ENCODE results near the gene ALDH18A1.

ALDH18A1 gene

GRCh38 chr10:95559471-95559870 is 97.0 kb downstream of the ALDH18A1 start:
- DNase-seq (ENCODE audit: low spot score): no peak
- POLR2A ChIA-PET (ENCODE audit: low non-redundant PET): no interaction called here
- CTCF ChIA-PET: interaction anchor here (1.5 kb wide), 1 partner anchor 129 kb away, joined by 7 read pairs; no protein-coding TSS in a partner anchor

GRCh38 chr10:95558593-95559320 is 97.8 kb downstream of the ALDH18A1 start:
- POLR2A ChIA-PET (ENCODE audit: low non-redundant PET): no interaction called here
- no peak for DNase-seq (ENCODE audit: low spot score)
- CTCF ChIA-PET: interaction anchor here (0.5 to 1.5 kb wide), 4 partner anchors 21 to 198 kb away, joined by 3 to 7 read pairs (median 3); no protein-coding TSS in a partner anchor
- no peak overlapping the region for H3K27ac ChIP-seq
- TF ChIP-seq CTCF (conservative IDR thresholded peaks at IDR 0.05; ENCODE audit: low read depth): no peak

More at GRCh38 chr10:95559471-95559870, 97.0 kb downstream of the ALDH18A1 start:
- H3K27ac ChIP-seq: no peak overlapping the region
- TF ChIP-seq CTCF (conservative IDR thresholded peaks at IDR 0.05; ENCODE audit: low read depth): no peak

- ChIA-PET CTCF (interaction anchor here (0.6 kb wide), 1 partner anchor 43 kb away, joined by 4 read pairs; no protein-coding TSS in a partner anchor), POLR2A (ENCODE audit: low non-redundant PET) (no interaction called here)
- DNase-seq (ENCODE audit: low spot score): no peak
- no peak for TF ChIP-seq CTCF (conservative IDR thresholded peaks at IDR 0.05; ENCODE audit: low read depth)
- no peak overlapping the region for H3K27ac ChIP-seq
Observed at GRCh38 chr10:95556994-95557767, 99.3 kb downstream of the ALDH18A1 start.

Data from RWPE1 (cell line).